Measurements from ENCODE around the gene CARNS1.

The CARNS1 gene

GRCh38 chr11:67415501-67416304, at the start of gene CARNS1:
TSS of gene CARNS1 (plus strand) at chr11:67415678. CDS start at chr11:67416200, 522 bp downstream.
- DNase-seq (ENCODE audit: low spot score) (no peak), FAIRE-seq (no peak)

- FAIRE-seq (no peak), DNase-seq (ENCODE audit: low spot score) (no peak)
These were observed 49.6 kb upstream of the CARNS1 start for GRCh38 chr11:67365736-67366444.

- DNase-seq (ENCODE audit: low spot score) (no peak), FAIRE-seq (no peak)
These were observed 48.9 kb upstream of the CARNS1 start for GRCh38 chr11:67366546-67366945.

GRCh38 chr11:67366961-67367760, 48.3 kb upstream of the CARNS1 start:
- DNase-seq (ENCODE audit: low spot score) (peak; percentile 68), FAIRE-seq (peak; percentile 42)

- DNase-seq (ENCODE audit: low spot score), result no peak
- FAIRE-seq, result peak; percentile 9
These were observed 47.7 kb upstream of the CARNS1 start for GRCh38 chr11:67367761-67368227.

GRCh38 chr11:67368621-67369020, 46.9 kb upstream of the CARNS1 start:
- DNase-seq (ENCODE audit: low spot score) (no peak), FAIRE-seq (no peak)

GRCh38 chr11:67369275-67369674, 46.2 kb upstream of the CARNS1 start:
- FAIRE-seq (no peak), DNase-seq (ENCODE audit: low spot score) (no peak)

- no peak for FAIRE-seq
- peak; percentile 30 for DNase-seq (ENCODE audit: low spot score)
These were observed 45.6 kb upstream of the CARNS1 start for GRCh38 chr11:67369801-67370284.

- DNase-seq (ENCODE audit: low spot score) (no peak), FAIRE-seq (no peak)
These were observed 45.0 kb upstream of the CARNS1 start for GRCh38 chr11:67370351-67371076.

GRCh38 chr11:67371189-67371910, 44.1 kb upstream of the CARNS1 start:
- peak; percentile 70 for DNase-seq (ENCODE audit: low spot score)
- FAIRE-seq, result peak; percentile 73

- no peak for FAIRE-seq
- no peak for DNase-seq (ENCODE audit: low spot score)
These were observed 43.6 kb upstream of the CARNS1 start for GRCh38 chr11:67371911-67372320.

GRCh38 chr11:67372321-67372992, 43.0 kb upstream of the CARNS1 start:
- FAIRE-seq, result no peak
- DNase-seq (ENCODE audit: low spot score), result peak; percentile 57

- FAIRE-seq, result no peak
- peak; percentile 62 for DNase-seq (ENCODE audit: low spot score)
These were observed 42.4 kb upstream of the CARNS1 start, which contains the start of gene CLCF1 for GRCh38 chr11:67372993-67373647. TSS of gene CLCF1 (minus strand) at chr11:67373598. CDS start at chr11:67373539, 59 bp downstream.

GRCh38 chr11:67373648-67374570, 41.6 kb upstream of the CARNS1 start:
- peak; percentile 90 for DNase-seq (ENCODE audit: low spot score)
- peak; percentile 48 for FAIRE-seq

- FAIRE-seq, result no peak
- DNase-seq (ENCODE audit: low spot score), result peak; percentile 38
These were observed 40.8 kb upstream of the CARNS1 start for GRCh38 chr11:67374571-67375281.

- FAIRE-seq (no peak), DNase-seq (ENCODE audit: low spot score) (peak; percentile 40)
These were observed 40.0 kb upstream of the CARNS1 start for GRCh38 chr11:67375320-67376055.
